Naive thymus-derived CD4-positive, alpha-beta T cell (primary cell): ENCODE data around the gene JADE3. TPM values are rescaled to one million over a fixed set of nuclear protein-coding genes. Genes with fewer than 3 reads are reported as not detected.

Experiments
- ATAC-seq: fragments of 150-1000 bp; cut with Tn5 transposase; 2 replicates; pipeline ENCODE4 v1.10.0; 2021; ENCODE audit warnings: mild to moderate bottlenecking, moderate library complexity
- CTCF ChIA-PET: fragments of 350-600 bp; sonication (Branson Sonifier 250); formaldehyde crosslinking; loops from one replicate; lab custom pipeline; 2021; ENCODE audit warnings: antibody characterized with exemption; lab: Charles Lee
- POLR2A ChIA-PET: fragments of 350-600 bp; sonication (Branson Sonifier 250); formaldehyde crosslinking; loops from one replicate; lab custom pipeline; 2021; ENCODE audit warnings: antibody characterized with exemption, inconsistent platforms; lab: Charles Lee
- DNase-seq, 9 donors: peaks; one replicate each; pipeline versions ENCODE4 v3.0.0 to v3.0.0-alpha.2; 2020 to 2022; ENCODE audit warnings: mixed read lengths in 1 of 9
- H3K27ac ChIP-seq: one replicate; pipeline ENCODE4 v1.7.0; 2013; ENCODE audit warnings: mild to moderate bottlenecking, low read depth, low read length, moderate library complexity
- H3K27me3 ChIP-seq, 2 donors: one replicate each; pipeline ENCODE4 v1.7.0; 2013; ENCODE audit warnings: low read length in 2 of 2, mild to moderate bottlenecking in 2 of 2, moderate library complexity in 2 of 2; ENCODE audit not compliant: control insufficient read depth in 2 of 2, insufficient read depth in 2 of 2
- H3K36me3 ChIP-seq, 3 experiments: 1 replicate in 2 of 3; 2 replicates in 1 of 3; pipeline ENCODE4 v1.7.0; 2013; ENCODE audit warnings: low read length in 3 of 3, mild to moderate bottlenecking in 3 of 3, moderate library complexity in 1 of 3; ENCODE audit not compliant: insufficient read depth in 3 of 3, control insufficient read depth in 2 of 3
- H3K4me1 ChIP-seq, 2 donors: one replicate each; pipeline ENCODE4 v1.7.0; 2013; ENCODE audit warnings: low read length in 2 of 2, mild to moderate bottlenecking in 2 of 2, moderate library complexity in 1 of 2; ENCODE audit not compliant: control insufficient read depth in 2 of 2, insufficient read depth in 2 of 2
- H3K4me3 ChIP-seq: 2 replicates; pipeline ENCODE4 v1.7.0; 2013; ENCODE audit warnings: mild to moderate bottlenecking, low read length
- H3K9me3 ChIP-seq, 3 experiments: 1 replicate in 2 of 3; 2 replicates in 1 of 3; pipeline ENCODE4 v1.7.0; 2013; ENCODE audit warnings: low read length in 3 of 3; ENCODE audit not compliant: control insufficient read depth in 2 of 3
- H3K27ac Mint-ChIP-seq, 9 donors: one replicate each; pipeline ENCODE4 v1.8.0; 2020 to 2022; ENCODE audit warnings: mixed read lengths in 9 of 9, mild to moderate bottlenecking in 8 of 9, moderate library complexity in 5 of 9, inconsistent platforms in 2 of 9
- H3K27me3 Mint-ChIP-seq, 5 donors: one replicate each; pipeline ENCODE4 v1.8.0; 2021 to 2022; ENCODE audit warnings: mixed read lengths in 5 of 5, mild to moderate bottlenecking in 1 of 5
- H3K36me3 Mint-ChIP-seq, 5 donors: one replicate each; pipeline ENCODE4 v1.8.0; 2020 to 2022; ENCODE audit warnings: mixed read lengths in 5 of 5, mild to moderate bottlenecking in 3 of 5, inconsistent platforms in 1 of 5
- H3K4me1 Mint-ChIP-seq, 7 donors: one replicate each; pipeline ENCODE4 v1.8.0; 2020 to 2022; ENCODE audit warnings: mixed read lengths in 7 of 7, mild to moderate bottlenecking in 3 of 7, inconsistent platforms in 1 of 7
- H3K4me3 Mint-ChIP-seq, 10 donors: one replicate each; pipeline ENCODE4 v1.8.0; 2020 to 2022; ENCODE audit warnings: mild to moderate bottlenecking in 10 of 10, mixed read lengths in 10 of 10, moderate library complexity in 6 of 10, inconsistent platforms in 2 of 10
- H3K9me3 Mint-ChIP-seq, 11 donors: one replicate each; pipeline ENCODE4 v1.8.0; 2020 to 2022; ENCODE audit warnings: mixed read lengths in 11 of 11, mild to moderate bottlenecking in 4 of 11, inconsistent platforms in 1 of 11, moderate library complexity in 1 of 11
- intact Hi-C, 2 donors: fragments of 100-400 bp; cut with micrococcal nuclease; formaldehyde crosslinking; loops; one replicate each; pipeline ENCODE4 v1.15.1; 2023
- polyA plus RNA-seq, 2 donors: library from polyadenylated mRNA; unstranded; fragments of 300-500 nt; fragmentation: Illumina TruSeq; gene quantifications; one replicate each; pipeline ENCODE4 v1.2.3, GENCODE V29; 2021
- total RNA-seq, 6 experiments: library from RNA in 5 of 6; stranded (reverse) in 5 of 6; gene quantifications; 1 replicate in 5 of 6; 2 replicates in 1 of 6; pipeline ENCODE4 v1.2.3 and lab custom pipeline; 2021 to 2026

JADE3 gene
- total and polyA plus RNA-seq, 7 experiments from 2014 or later: 0.05 to 1.3 (median 0.16) TPM; not detected in 1

DNA sequence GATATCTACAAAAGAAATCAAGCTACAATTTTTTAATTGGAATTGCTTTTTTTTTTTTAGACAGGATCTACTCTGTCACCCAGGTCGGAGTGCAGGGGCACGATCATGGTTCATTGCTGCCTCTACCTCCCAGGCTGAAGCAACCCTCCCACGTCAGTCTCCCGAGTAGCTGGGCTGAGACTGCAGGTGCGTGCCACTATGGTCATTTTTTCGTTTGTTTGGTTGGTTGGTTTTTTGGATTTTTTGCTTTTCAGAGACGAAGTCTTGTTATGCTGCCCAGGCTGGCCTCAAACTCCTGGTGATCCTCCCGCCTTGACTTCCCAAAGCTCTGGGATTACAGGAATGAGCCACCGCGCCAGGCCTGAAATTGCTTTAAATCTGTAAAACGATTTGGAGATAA lies 181.6 kb downstream of the JADE3 start:
- intact Hi-C loops: loop anchor here (1.0 to 10.0 kb wide), 3 partner anchors 191 to 291 kb away; no protein-coding TSS in a partner anchor

DNA sequence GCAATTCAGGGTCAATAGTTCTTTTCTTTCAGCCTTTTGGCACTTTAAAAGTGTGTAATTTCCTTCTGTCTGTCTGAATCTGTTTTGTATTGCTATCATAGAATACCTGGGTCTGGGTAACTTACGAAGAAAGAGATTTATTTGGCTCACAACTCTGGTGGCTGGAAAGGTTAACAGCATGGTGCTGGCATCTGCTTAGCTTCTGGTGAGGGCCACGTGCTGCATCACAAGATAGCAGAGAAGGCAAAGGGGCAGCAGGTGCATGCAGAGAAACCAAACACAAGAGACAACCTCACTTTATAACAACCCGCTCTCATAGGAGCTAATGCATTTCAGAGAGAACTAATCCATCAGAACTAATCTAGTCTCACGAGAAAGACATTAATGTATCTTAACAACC lies 184.8 kb downstream of the JADE3 start:
- Mint-ChIP-seq H3K9me3 (no peaks in the 10 kb centered on the region), H3K4me1 (no peaks in the 10 kb centered on the region), H3K36me3 (no peaks in the 10 kb centered on the region), H3K27me3 (no peaks in the 10 kb centered on the region), H3K4me3 (no peak overlapping the region), H3K27ac (no peak overlapping the region)
- Histone ChIP-seq H3K4me1 (no peaks in the 10 kb centered on the region), H3K27me3 (no peaks in the 10 kb centered on the region), H3K9me3 (no peaks in the 10 kb centered on the region), H3K27ac (no peak overlapping the region), H3K4me3 (no peak overlapping the region), H3K36me3 (no peaks in the 10 kb centered on the region)
- ChIA-PET CTCF (no interaction called here), POLR2A (no interaction called here)
- DNase-seq (no peak), ATAC-seq (no peak)
- intact Hi-C loops: loop anchor here in 1 of 2 donors (10.0 kb wide), 1 partner anchor 288 kb away; no protein-coding TSS in a partner anchor

More for the DNA sequence above, 181.6 kb downstream of the JADE3 start:
- H3K27ac ChIP-seq: no peak overlapping the region
- H3K27me3 Mint-ChIP-seq: no peaks in the 10 kb centered on the region
- peaks cover 0 to 17% (median 11%) of the 10 kb centered on the region in 7 donors for H3K4me1 Mint-ChIP-seq
- no peak for DNase-seq
- no peak overlapping the region for H3K27ac Mint-ChIP-seq
- H3K27me3 ChIP-seq: no peaks in the 10 kb centered on the region
- H3K9me3 ChIP-seq: no peaks in the 10 kb centered on the region
- H3K36me3 ChIP-seq: no peaks in the 10 kb centered on the region
- H3K9me3 Mint-ChIP-seq: peaks cover 0 to under 1% (median 0%) of the 10 kb centered on the region in 11 donors
- no peak overlapping the region for H3K4me3 Mint-ChIP-seq
- H3K4me1 ChIP-seq: no peaks in the 10 kb centered on the region
- no peaks in the 10 kb centered on the region for H3K36me3 Mint-ChIP-seq
- POLR2A ChIA-PET: no interaction called here
- CTCF ChIA-PET: interaction anchor here (0.6 to 0.7 kb wide), 2 partner anchors 191 to 210 kb away, joined by 3 read pairs; no protein-coding TSS in a partner anchor
- ATAC-seq: no peak
- H3K4me3 ChIP-seq: no peak overlapping the region

DNA sequence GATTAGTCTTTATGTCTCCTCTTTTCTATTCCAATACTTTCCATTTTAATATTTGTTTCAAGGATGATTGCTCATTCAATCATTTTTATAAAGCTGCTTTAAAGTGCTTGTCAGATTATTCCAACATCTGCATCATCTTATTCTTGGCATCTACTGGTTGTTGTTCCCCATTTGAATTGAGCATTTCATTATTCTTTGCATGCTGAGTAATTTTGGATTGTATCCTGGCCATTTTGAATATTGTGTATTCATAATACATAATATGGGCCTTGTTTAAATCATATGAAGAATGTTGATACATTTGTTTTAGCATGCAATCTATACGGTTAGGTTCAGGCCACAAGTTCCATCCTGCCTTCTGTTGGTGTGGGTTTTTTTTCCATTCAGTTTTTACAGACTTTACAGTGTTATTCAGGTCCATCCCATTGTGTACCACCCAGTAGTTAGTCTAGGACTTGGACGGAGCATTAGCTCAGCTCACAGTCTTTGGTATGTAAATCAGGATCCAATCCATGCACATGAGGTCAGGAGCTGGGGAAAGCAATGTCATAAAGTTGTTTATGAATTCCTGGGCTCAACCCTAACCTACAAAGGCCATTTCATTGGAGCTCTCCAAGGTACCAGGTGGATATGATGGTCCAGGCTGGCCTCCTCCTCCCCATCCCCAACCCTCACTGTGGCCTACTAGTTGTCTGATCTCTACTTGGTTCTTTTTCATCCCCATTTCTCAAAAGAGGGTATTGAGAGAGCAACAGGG lies 186.3 kb downstream of the JADE3 start:
- Mint-ChIP-seq H3K4me1 (no peaks in the 10 kb centered on the region), H3K9me3 (no peaks in the 10 kb centered on the region), H3K27me3 (no peaks in the 10 kb centered on the region), H3K36me3 (no peaks in the 10 kb centered on the region), H3K27ac (no peak overlapping the region), H3K4me3 (no peak overlapping the region)
- Histone ChIP-seq H3K9me3 (no peaks in the 10 kb centered on the region), H3K27me3 (no peaks in the 10 kb centered on the region), H3K36me3 (no peaks in the 10 kb centered on the region), H3K27ac (no peak overlapping the region), H3K4me3 (no peak overlapping the region), H3K4me1 (no peaks in the 10 kb centered on the region)
- DNase-seq: no peak
- CTCF ChIA-PET: no interaction called here
- POLR2A ChIA-PET: no interaction called here
- no peak for ATAC-seq
- intact Hi-C loops: loop anchor here in 1 of 2 donors (10.0 kb wide), 1 partner anchor 286 kb away; no protein-coding TSS in a partner anchor

DNA sequence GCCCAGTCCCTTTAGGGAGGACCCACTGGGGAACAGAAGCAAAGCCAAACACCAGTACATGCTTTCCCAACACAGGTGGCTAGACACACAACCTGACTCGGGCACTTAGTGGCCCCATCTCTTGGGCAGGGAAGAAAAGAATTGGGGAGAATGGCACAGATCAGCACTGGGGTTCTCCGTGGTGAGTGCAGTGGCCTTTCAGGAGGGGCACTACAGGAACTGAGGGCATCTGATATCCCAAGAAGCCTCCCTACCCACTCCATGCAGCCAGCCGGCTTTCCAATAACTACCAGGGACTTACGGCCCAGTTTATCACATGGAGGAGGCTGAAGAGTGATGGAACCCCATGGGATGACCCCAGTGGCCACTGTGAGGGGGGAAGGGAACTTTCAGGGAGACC lies 189.0 kb downstream of the JADE3 start:
- DNase-seq (no peak), ATAC-seq (no peak)
- intact Hi-C loops: no loop called here

More for the DNA sequence above, 189.0 kb downstream of the JADE3 start:
- Histone ChIP-seq H3K9me3 (no peaks in the 10 kb centered on the region), H3K36me3 (no peaks in the 10 kb centered on the region), H3K27me3 (no peaks in the 10 kb centered on the region), H3K4me1 (no peaks in the 10 kb centered on the region), H3K27ac (no peak overlapping the region), H3K4me3 (no peak overlapping the region)
- Mint-ChIP-seq H3K4me1 (no peaks in the 10 kb centered on the region), H3K36me3 (no peaks in the 10 kb centered on the region), H3K27me3 (no peaks in the 10 kb centered on the region), H3K9me3 (no peaks in the 10 kb centered on the region), H3K4me3 (no peak overlapping the region), H3K27ac (peak overlapping the region in 1 of 9 donors; percentile 34)
- ChIA-PET CTCF (no interaction called here), POLR2A (no interaction called here)

Other genes starting within 250 kb of the JADE3 start
- gene SLC9A7, start 153.3 kb upstream of the JADE3 start, total RNA-seq: 10 to 100 TPM in 1 of 5 experiments, 1 to 10 TPM in 4; 3.0 to 11.3 (median 4.4) TPM
- 1 to 10 TPM; 1.3 to 3.2 TPM for gene SLC9A7, start 153.3 kb upstream of the JADE3 start, polyA plus RNA-seq
- 10 to 100 TPM in 1 of 5 experiments, 1 to 10 TPM in 4; 4.9 to 14.5 (median 6.3) TPM for gene RP2, start 75.4 kb upstream of the JADE3 start, total RNA-seq
- 1 to 10 TPM; 3.2 to 5.9 TPM for gene RP2, start 75.4 kb upstream of the JADE3 start, polyA plus RNA-seq
- gene RGN, start 166.0 kb downstream of the JADE3 start, total RNA-seq: not detected
- not detected for gene RGN, start 166.0 kb downstream of the JADE3 start, polyA plus RNA-seq
- 10 to 100 TPM; 51.3 to 92.5 (median 55.2) TPM for gene NDUFB11, start 232.3 kb downstream of the JADE3 start, total RNA-seq
- 100 to 1,000 TPM; 152 to 162 TPM for gene NDUFB11, start 232.3 kb downstream of the JADE3 start, polyA plus RNA-seq
- gene RBM10, start 232.8 kb downstream of the JADE3 start, total RNA-seq: 10 to 100 TPM; 31.8 to 55.6 (median 47.6) TPM
- 10 to 100 TPM; 24.6 to 36.4 TPM for gene RBM10, start 232.8 kb downstream of the JADE3 start, polyA plus RNA-seq